PC-9 (cell line): ENCODE data around the gene DXO. TPM values are rescaled to one million over a fixed set of nuclear protein-coding genes. Genes with fewer than 3 reads are reported as not detected.

ENCODE experiments used
- BruUV-seq: library from RNA; stranded (reverse); fragments of 400-500 nt; replicated peaks from 2 replicates; lab custom pipeline; 2021; lab: Mats Ljungman, UMichigan
- CTCF ChIA-PET: fragments of 300-600 bp; sonication (Branson Sonifier 250); formaldehyde crosslinking; loops from one replicate; lab custom pipeline; 2022; ENCODE audit warnings: antibody characterized with exemption; lab: Charles Lee
- POLR2A ChIA-PET: fragments of 300-600 bp; sonication (Branson Sonifier 250); formaldehyde crosslinking; loops from one replicate; lab custom pipeline; 2022; ENCODE audit warnings: antibody characterized with exemption; ENCODE audit not compliant: unreplicated experiment; lab: Charles Lee
- DNase-seq, 2 experiments: peaks; one replicate each; pipeline versions ENCODE4 v3.0.0 to v3.0.0-alpha.2; 2015 to 2022; ENCODE audit warnings: mixed read lengths in 1 of 2
- H2AFZ ChIP-seq: fragments of 200-600 bp; sonication (generic); 2 replicates; pipeline ENCODE4 v1.8.1; 2017; ENCODE audit warnings: antibody characterized with exemption
- H3F3A ChIP-seq: fragments of 200-600 bp; sonication (generic); 2 replicates; pipeline ENCODE4 v1.8.1; 2017; ENCODE audit warnings: antibody characterized with exemption, mild to moderate bottlenecking, low read depth; ENCODE audit not compliant: insufficient read depth
- H3K27ac ChIP-seq: fragments of 200-600 bp; sonication (generic); 2 replicates; pipeline ENCODE4 v1.6.1; 2016; ENCODE audit warnings: mixed run types
- H3K27me3 ChIP-seq: fragments of 200-600 bp; sonication (generic); 2 replicates; pipeline ENCODE4 v1.6.1; 2016; ENCODE audit warnings: low read depth, mixed run types; ENCODE audit not compliant: insufficient read depth
- H3K36me3 ChIP-seq: fragments of 200-600 bp; sonication (generic); 2 replicates; pipeline ENCODE4 v1.6.1; 2016; ENCODE audit warnings: low read depth, mixed run types
- H3K4me1 ChIP-seq: fragments of 200-600 bp; sonication (generic); replicated peaks from 2 replicates; pipeline ENCODE4 v1.6.1; 2016; ENCODE audit warnings: mixed run types; ENCODE audit not compliant: insufficient read depth
- H3K4me2 ChIP-seq: fragments of 200-600 bp; sonication (generic); 2 replicates; pipeline ENCODE4 v1.6.1; 2017; ENCODE audit warnings: mixed run types
- H3K4me3 ChIP-seq: fragments of 200-600 bp; sonication (generic); 2 replicates; pipeline ENCODE4 v1.6.1; 2016; ENCODE audit warnings: mixed run types
- H3K79me2 ChIP-seq: fragments of 200-600 bp; sonication (generic); 2 replicates; pipeline ENCODE4 v1.6.1; 2017; ENCODE audit warnings: low read depth, mixed run types
- H3K9me2 ChIP-seq: fragments of 200-600 bp; sonication (generic); 2 replicates; pipeline ENCODE4 v1.8.1; 2017; ENCODE audit warnings: mild to moderate bottlenecking; ENCODE audit not compliant: insufficient read depth
- H3K9me3 ChIP-seq: fragments of 200-600 bp; sonication (generic); 2 replicates; pipeline ENCODE4 v1.8.1; 2016; ENCODE audit warnings: low read depth; ENCODE audit not compliant: insufficient read depth
- H4K20me1 ChIP-seq: fragments of 200-600 bp; sonication (generic); 2 replicates; pipeline ENCODE4 v1.8.1; 2017; ENCODE audit not compliant: insufficient read depth
- CTCF ChIP-seq: fragments of 200-600 bp; sonication (generic); conservative IDR thresholded peaks from 2 replicates; pipeline ENCODE4 v1.6.1; 2017; ENCODE audit warnings: mixed run types, antibody characterized with exemption, mild to moderate bottlenecking, moderate library complexity
- EZH2 ChIP-seq: fragments of 200-600 bp; sonication (generic); IDR thresholded peaks from 2 replicates; pipeline ENCODE4 v1.8.0; 2017; ENCODE audit warnings: antibody characterized with exemption, low read depth
- intact Hi-C: fragments of 100-400 bp; cut with micrococcal nuclease; formaldehyde crosslinking; loops from one replicate; pipeline ENCODE4 v1.10.0; 2022; ENCODE audit not compliant: unreplicated experiment
- total RNA-seq: library from RNA; stranded (reverse); gene quantifications from 2 replicates; pipeline ENCODE4 v1.2.3, GENCODE V29; 2021

DXO gene
- total RNA-seq, 1 experiment from 2014 or later = 24.5 TPM

GRCh38 chr6:31948306-31948705 is 23.6 kb downstream of the DXO start:
- no peaks in the 10 kb centered on the region for H4K20me1 ChIP-seq
- no peak for DNase-seq
- no peaks in the 10 kb centered on the region for H3K79me2 ChIP-seq
- TSS peak; percentile 16 for BruUV-seq
- H3K4me3 ChIP-seq = no peak overlapping the region
- POLR2A ChIA-PET = interaction anchor here (0.7 kb wide), 1 partner anchor 40 kb away, joined by 3 read pairs; no protein-coding TSS in a partner anchor
- intact Hi-C loops = no loop called here
- H3K27ac ChIP-seq = peak overlapping the region; percentile 36
- no peak overlapping the region for H2AFZ ChIP-seq
- H3F3A ChIP-seq = peaks cover 39% of the 10 kb centered on the region
- H3K9me3 ChIP-seq = no peaks in the 10 kb centered on the region
- TF ChIP-seq CTCF (no peak), EZH2 (no peak)
- peak overlapping the region; percentile 48 for H3K4me2 ChIP-seq
- H3K36me3 ChIP-seq = no peaks in the 10 kb centered on the region
- no peaks in the 10 kb centered on the region for H3K27me3 ChIP-seq
- H3K9me2 ChIP-seq = no peaks in the 10 kb centered on the region; the same call in 1 of the 2 replicates
- H3K4me1 ChIP-seq = peaks cover 48% of the 10 kb centered on the region
- CTCF ChIA-PET = no interaction called here

- no peak overlapping the region for H2AFZ ChIP-seq
- TF ChIP-seq CTCF = no peak
- no peak for TF ChIP-seq EZH2
- intact Hi-C loops = no loop called here
- no TSS peak for BruUV-seq
- H3K79me2 ChIP-seq = no peaks in the 10 kb centered on the region
- no peaks in the 10 kb centered on the region for H3K27me3 ChIP-seq
- H3K4me1 ChIP-seq = peaks cover 48% of the 10 kb centered on the region
- no peaks in the 10 kb centered on the region for H3K9me3 ChIP-seq
- ChIA-PET CTCF (no interaction called here), POLR2A (no interaction called here)
- H3F3A ChIP-seq = peaks cover 34% of the 10 kb centered on the region
- no peak overlapping the region for H3K4me3 ChIP-seq
- H3K9me2 ChIP-seq = no peaks in the 10 kb centered on the region; the same call in 1 of the 2 replicates
- peak overlapping the region; percentile 48 for H3K4me2 ChIP-seq
- peak overlapping the region; percentile 36; the same call in 1 of the 2 replicates for H3K27ac ChIP-seq
- H4K20me1 ChIP-seq = no peaks in the 10 kb centered on the region
- H3K36me3 ChIP-seq = no peaks in the 10 kb centered on the region
- no peak for DNase-seq
Observed at GRCh38 chr6:31947864-31948263, 24.1 kb downstream of the DXO start.

GRCh38 chr6:31947070-31947675 is 24.8 kb downstream of the DXO start:
- Histone ChIP-seq H3K9me2 (no peaks in the 10 kb centered on the region; the same call in 1 of the 2 replicates), H3K4me3 (no peak overlapping the region), H3K9me3 (no peaks in the 10 kb centered on the region), H2AFZ (no peak overlapping the region), H3K27ac (no peak overlapping the region), H3K4me1 (peaks cover 48% of the 10 kb centered on the region), H4K20me1 (no peaks in the 10 kb centered on the region), H3K4me2 (no peak overlapping the region), H3K27me3 (no peaks in the 10 kb centered on the region), H3F3A (peaks cover 30% of the 10 kb centered on the region; the same call in 1 of the 2 replicates), H3K79me2 (no peaks in the 10 kb centered on the region), H3K36me3 (no peaks in the 10 kb centered on the region)
- ChIA-PET CTCF (no interaction called here), POLR2A (no interaction called here)
- TF ChIP-seq CTCF (no peak), EZH2 (no peak)
- intact Hi-C loops = no loop called here
- DNase-seq = no peak
- no TSS peak for BruUV-seq
